GM12872 (cell line): ENCODE data around the gene ARHGAP1.

Source experiments
- CTCF ChIP-seq: IDR thresholded peaks from 3 replicates; pipeline ENCODE4 v1.5.1; 2011; ENCODE audit warnings: low read depth, mild to moderate bottlenecking, low read length, moderate library complexity; ENCODE audit not compliant: insufficient read depth

Gene ARHGAP1

GRCh38 chr11:46711303-46711702 lies 10.9 kb upstream of the ARHGAP1 start:
- no peak for TF ChIP-seq CTCF

- no peak for TF ChIP-seq CTCF
Measured at GRCh38 chr11:46710821-46711269, 10.4 kb upstream of the ARHGAP1 start.

GRCh38 chr11:46706886-46707285 lies 6.5 kb upstream of the ARHGAP1 start:
- TF ChIP-seq CTCF = no peak

GRCh38 chr11:46705070-46705688 lies 4.8 kb upstream of the ARHGAP1 start:
- no peak for TF ChIP-seq CTCF

- no peak for TF ChIP-seq CTCF
Measured at GRCh38 chr11:46701078-46701654, 747 bp upstream of the ARHGAP1 start.

- TF ChIP-seq CTCF = no peak
Measured at GRCh38 chr11:46698597-46698996, 1.8 kb downstream of the ARHGAP1 start.

- TF ChIP-seq CTCF = no peak
Measured at GRCh38 chr11:46697723-46698122, 2.7 kb downstream of the ARHGAP1 start.

- no peak for TF ChIP-seq CTCF
Measured at GRCh38 chr11:46697303-46697702, 3.1 kb downstream of the ARHGAP1 start.
